Ovary (tissue), 3 donors: ENCODE results near the gene SLC5A6.

Source experiments
- EP300 ChIP-seq: sonication (generic); formaldehyde crosslinking; IDR thresholded peaks from one replicate; pipeline ENCODE4 v1.6.1; 2017; ENCODE audit warnings: antibody characterized with exemption
- POLR2A ChIP-seq: fragments of 450-650 bp; IDR thresholded peaks from one replicate; pipeline ENCODE4 v1.6.1; 2017; ENCODE audit warnings: antibody characterized with exemption, mild to moderate bottlenecking, moderate library complexity
- TF ChIP-seq, protein P1 (sequence below), 3 donors: fragments of 450-650 bp in 2 of 3; fragments of 200-600 bp in 1 of 3; IDR thresholded peaks; one replicate each; pipeline versions ENCODE4 v1.5.1 to v1.8.0; 2016 to 2022; ENCODE audit warnings: antibody characterized with exemption in 3 of 3, mild to moderate bottlenecking in 1 of 3
- donor health status: DM: no; HTN: no; CAD: no.

DNA sequence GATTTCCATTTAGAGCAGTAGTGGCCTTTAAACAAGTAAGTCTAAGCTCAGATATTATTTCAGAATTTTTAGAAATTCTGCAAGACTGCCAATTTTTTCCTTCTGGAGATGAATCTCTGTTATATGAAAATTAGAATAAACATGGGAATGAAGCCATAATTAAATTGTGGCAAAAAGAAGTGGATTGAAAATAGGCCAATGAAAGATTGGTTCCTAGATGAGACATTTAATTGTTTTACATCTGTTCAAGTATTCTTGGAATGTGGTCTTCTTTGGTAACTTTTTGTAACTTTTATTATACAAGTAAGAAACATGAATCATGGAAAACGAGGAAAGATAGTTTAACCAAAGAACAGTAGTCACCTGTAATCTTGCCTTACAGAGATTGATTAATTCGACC, 15.4 kb upstream of the SLC5A6 start:
- TF ChIP-seq, protein P1, sequence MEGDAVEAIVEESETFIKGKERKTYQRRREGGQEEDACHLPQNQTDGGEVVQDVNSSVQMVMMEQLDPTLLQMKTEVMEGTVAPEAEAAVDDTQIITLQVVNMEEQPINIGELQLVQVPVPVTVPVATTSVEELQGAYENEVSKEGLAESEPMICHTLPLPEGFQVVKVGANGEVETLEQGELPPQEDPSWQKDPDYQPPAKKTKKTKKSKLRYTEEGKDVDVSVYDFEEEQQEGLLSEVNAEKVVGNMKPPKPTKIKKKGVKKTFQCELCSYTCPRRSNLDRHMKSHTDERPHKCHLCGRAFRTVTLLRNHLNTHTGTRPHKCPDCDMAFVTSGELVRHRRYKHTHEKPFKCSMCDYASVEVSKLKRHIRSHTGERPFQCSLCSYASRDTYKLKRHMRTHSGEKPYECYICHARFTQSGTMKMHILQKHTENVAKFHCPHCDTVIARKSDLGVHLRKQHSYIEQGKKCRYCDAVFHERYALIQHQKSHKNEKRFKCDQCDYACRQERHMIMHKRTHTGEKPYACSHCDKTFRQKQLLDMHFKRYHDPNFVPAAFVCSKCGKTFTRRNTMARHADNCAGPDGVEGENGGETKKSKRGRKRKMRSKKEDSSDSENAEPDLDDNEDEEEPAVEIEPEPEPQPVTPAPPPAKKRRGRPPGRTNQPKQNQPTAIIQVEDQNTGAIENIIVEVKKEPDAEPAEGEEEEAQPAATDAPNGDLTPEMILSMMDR (IDR thresholded peaks at IDR 0.05), result no peak
- TF ChIP-seq POLR2A (no peak), EP300 (no peak)
